Dermis microvascular lymphatic vessel endothelial cell (primary cell): ENCODE data around the gene CEP95. TPM values are rescaled to one million over a fixed set of nuclear protein-coding genes. Genes with fewer than 3 reads are reported as not detected.
"Not testable (repeated sequence)": the region's sequence is repeated elsewhere in the genome, so short reads cannot be mapped to it uniquely, and the experiment has no call there.

Source experiments
- DNase-seq, 2 donors: peaks; one replicate each; pipeline versions ENCODE4 v3.0.0 to v3.0.0-alpha.2; 2010; ENCODE audit warnings: low read depth in 2 of 2
- total RNA-seq: library from RNA; depleted of rRNA; stranded (reverse); fragments of >200 nt; gene quantifications from 2 replicates; pipeline ENCODE4 v1.2.1, GENCODE V29; 2014

Gene CEP95
- total RNA-seq, 1 donor from 2014 or later, result 12.2 TPM

GRCh38 chr17:64494121-64494520 lies 12.7 kb upstream of the CEP95 start:
- no peak for DNase-seq

GRCh38 chr17:64495300-64495699 lies 11.5 kb upstream of the CEP95 start:
- DNase-seq, result not testable (repeated sequence)

GRCh38 chr17:64496348-64496785 lies 10.4 kb upstream of the CEP95 start:
- DNase-seq, result no peak

- DNase-seq, result peak; percentile 75 to 93
Observed at GRCh38 chr17:64496786-64497564, 9.8 kb upstream of the CEP95 start, which contains the start of gene POLG2. Gene POLG2 (minus strand): TSS chr17:64497054. CDS start chr17:64496968, 86 bp downstream.

- DNase-seq, result no peak
Observed at GRCh38 chr17:64497565-64498035, 9.2 kb upstream of the CEP95 start.

- no peak for DNase-seq
Observed at GRCh38 chr17:64498308-64499203, 8.2 kb upstream of the CEP95 start.

- no peak for DNase-seq
Observed at GRCh38 chr17:64499805-64500486, 6.8 kb upstream of the CEP95 start.

- DNase-seq, result no peak
Observed at GRCh38 chr17:64500487-64500859, 6.3 kb upstream of the CEP95 start.

- DNase-seq, result no peak
Observed at GRCh38 chr17:64500862-64501765, 5.7 kb upstream of the CEP95 start.

GRCh38 chr17:64502021-64502420 lies 4.8 kb upstream of the CEP95 start:
- no peak for DNase-seq

- DNase-seq, result no peak
Observed at GRCh38 chr17:64502809-64503208, 4.0 kb upstream of the CEP95 start.

- DNase-seq, result no peak
Observed at GRCh38 chr17:64503341-64503740, 3.4 kb upstream of the CEP95 start.

- no peak for DNase-seq
Observed at GRCh38 chr17:64503821-64504768, 2.7 kb upstream of the CEP95 start.

- peak; percentile 57 to 75 for DNase-seq
Observed at GRCh38 chr17:64504769-64505339, 1.9 kb upstream of the CEP95 start.

GRCh38 chr17:64505340-64506200 lies 1.2 kb upstream of the CEP95 start:
- DNase-seq, result peak; percentile 72 to 88

- peak; percentile 92 to 98 for DNase-seq
Observed at GRCh38 chr17:64506201-64506575, 589 bp upstream of the CEP95 start, which contains the start of gene DDX5. Gene DDX5 (minus strand): TSS chr17:64506289. CDS start chr17:64506119, 170 bp downstream.

GRCh38 chr17:64507413-64507782 lies 621 bp downstream of the CEP95 start:
- DNase-seq, result peak; percentile 83 to 84

- no peak for DNase-seq
Observed at GRCh38 chr17:64508683-64509082, 1.9 kb downstream of the CEP95 start.
